HG03460 (cell line): ENCODE measurements around the gene DNTTIP2.
A peak's percentile ranks its signal among the peaks of the same experiment; 100 is the strongest.
"Not testable (repeated sequence)": the region's sequence is repeated elsewhere in the genome, so short reads cannot be mapped to it uniquely, and the experiment has no call there.

ENCODE experiments used
- ATAC-seq: cut with Tn5 transposase; IDR thresholded peaks from one replicate; pipeline ENCODE4 v1.9.1; 2021; ENCODE audit not compliant: unreplicated experiment

DNTTIP2 gene, protein sequence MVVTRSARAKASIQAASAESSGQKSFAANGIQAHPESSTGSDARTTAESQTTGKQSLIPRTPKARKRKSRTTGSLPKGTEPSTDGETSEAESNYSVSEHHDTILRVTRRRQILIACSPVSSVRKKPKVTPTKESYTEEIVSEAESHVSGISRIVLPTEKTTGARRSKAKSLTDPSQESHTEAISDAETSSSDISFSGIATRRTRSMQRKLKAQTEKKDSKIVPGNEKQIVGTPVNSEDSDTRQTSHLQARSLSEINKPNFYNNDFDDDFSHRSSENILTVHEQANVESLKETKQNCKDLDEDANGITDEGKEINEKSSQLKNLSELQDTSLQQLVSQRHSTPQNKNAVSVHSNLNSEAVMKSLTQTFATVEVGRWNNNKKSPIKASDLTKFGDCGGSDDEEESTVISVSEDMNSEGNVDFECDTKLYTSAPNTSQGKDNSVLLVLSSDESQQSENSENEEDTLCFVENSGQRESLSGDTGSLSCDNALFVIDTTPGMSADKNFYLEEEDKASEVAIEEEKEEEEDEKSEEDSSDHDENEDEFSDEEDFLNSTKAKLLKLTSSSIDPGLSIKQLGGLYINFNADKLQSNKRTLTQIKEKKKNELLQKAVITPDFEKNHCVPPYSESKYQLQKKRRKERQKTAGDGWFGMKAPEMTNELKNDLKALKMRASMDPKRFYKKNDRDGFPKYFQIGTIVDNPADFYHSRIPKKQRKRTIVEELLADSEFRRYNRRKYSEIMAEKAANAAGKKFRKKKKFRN

GRCh38 chr1:93878889-93879586, at the start of gene DNTTIP2:
TSS of gene DNTTIP2 (minus strand) at chr1:93879206. CDS start at chr1:93879148, 58 bp downstream.
- peak; percentile 96 for ATAC-seq

DNA sequence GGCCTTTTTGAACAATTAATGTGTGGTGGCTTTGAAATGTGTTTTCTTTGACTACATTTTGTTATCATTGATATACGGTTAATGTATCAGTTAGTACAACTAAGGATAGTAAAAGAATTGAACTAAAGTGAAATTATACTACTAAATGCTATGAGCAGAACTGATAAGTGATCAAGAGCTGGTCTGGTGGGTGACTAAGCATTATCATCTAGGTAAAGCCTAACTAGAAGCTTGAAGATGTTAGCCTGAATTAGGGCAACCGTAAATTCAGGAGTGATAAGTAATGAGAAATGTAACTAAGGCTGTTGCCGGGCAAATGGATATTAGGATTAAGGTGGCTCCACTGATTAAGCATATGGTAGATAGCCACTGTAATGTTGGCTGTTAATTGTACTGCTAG, 46.2 kb upstream of the DNTTIP2 start:
- ATAC-seq, result no peak

DNA sequence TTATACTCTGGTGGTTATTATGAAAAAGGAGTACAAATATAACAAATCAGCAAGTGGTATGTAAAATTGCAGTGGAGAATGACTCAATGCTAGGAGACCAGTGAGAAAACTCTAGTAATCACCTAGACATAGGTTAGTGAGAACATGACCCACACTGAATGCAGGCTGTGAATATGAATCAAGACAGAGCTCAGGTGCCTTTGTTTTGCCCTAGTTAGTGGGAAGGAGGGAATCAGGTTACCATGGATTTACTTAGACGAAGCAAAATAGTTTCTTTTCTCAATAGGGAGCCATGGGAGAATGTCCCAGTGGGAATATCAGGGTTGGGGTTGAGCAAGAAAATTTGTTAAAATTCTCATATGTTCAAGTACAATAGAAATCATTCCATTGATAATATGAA, 40.8 kb upstream of the DNTTIP2 start:
- ATAC-seq, result no peak

DNA sequence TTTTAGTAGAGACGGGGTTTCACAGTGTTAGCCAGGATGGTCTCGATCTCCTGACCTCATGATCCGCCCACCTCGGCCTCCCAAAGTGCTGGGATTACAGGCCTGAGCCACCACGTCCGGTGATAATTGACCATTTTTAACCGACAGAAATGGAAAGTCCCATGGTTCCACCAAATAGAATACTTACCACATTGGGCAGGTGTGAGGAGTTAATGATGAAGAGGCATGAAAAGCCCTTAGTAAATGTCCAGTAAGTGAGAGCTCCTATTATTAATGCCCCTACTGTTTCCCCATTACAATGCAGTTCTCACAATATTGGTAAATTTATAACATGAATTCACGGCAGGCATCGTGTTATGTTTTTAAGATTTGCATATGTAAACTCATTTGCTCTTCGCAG, 38.3 kb upstream of the DNTTIP2 start:
- no peak for ATAC-seq

DNA sequence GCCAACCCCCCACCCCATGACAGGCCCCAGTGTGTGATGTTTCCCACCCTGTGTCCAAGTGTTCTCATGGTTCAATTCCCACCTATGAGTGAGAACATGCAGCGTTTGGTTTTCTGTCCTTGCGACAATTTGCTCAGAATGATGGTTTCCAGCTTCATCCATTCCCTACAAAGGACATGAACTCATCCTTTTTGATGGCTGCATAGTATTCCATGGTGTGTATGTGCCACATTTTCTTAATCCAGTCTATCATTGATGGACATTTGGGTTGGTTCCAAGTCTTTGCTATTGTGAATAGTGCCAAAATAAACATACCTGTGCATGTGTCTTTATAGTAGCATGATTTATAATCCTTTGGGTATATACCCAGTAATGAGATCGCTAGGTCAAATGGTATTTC, 31.9 kb upstream of the DNTTIP2 start:
- ATAC-seq, result not testable (repeated sequence)

DNA sequence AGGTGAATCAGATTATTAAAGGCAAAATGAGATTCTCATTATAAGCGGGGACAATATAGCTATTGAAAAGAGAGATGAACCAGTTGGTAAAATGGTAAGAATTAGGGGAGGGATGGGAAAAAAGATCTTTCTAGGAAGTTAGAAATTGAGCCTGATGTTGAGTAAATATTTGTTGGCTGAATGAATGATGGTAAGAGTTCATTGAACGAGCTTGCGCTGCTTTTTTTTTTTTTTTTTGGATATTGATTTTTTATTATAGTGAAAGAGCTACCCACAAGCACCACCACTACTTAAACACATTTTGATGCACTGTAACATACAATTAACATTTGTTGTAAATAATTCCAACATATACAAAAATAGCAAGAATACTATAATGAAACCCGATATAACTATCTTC, 31.3 kb upstream of the DNTTIP2 start:
- no peak for ATAC-seq

GRCh38 chr1:93909146-93910050, 30.4 kb upstream of the DNTTIP2 start, which contains the start of gene GCLM:
TSS of gene GCLM (minus strand) at chr1:93909430. CDS start at chr1:93909163, 267 bp downstream.
- ATAC-seq, result peak; percentile 92

GRCh38 chr1:93908394-93909145, 29.6 kb upstream of the DNTTIP2 start:
- peak; percentile 44 for ATAC-seq

DNA sequence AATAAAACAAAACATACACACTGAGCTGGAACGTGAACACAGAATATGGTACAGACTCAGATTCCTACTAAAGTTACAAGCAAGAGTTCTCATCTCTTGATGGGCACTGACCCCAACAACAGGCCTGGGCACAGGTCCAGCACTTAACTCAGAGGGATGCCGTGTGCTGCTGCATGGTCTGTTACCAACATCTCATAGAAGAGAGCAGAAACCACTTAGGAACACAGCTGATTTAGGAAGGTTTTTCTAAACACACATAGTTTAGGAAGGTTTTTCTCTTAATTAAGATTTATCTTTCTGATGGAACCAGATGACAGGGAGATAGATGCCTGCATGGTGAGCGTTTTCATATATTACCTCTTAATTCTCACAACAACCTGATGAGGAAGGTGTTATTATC, 28.7 kb upstream of the DNTTIP2 start:
- ATAC-seq, result no peak

- ATAC-seq, result no peak
Measured at GRCh38 chr1:93906480-93906879, 27.5 kb upstream of the DNTTIP2 start.

DNA sequence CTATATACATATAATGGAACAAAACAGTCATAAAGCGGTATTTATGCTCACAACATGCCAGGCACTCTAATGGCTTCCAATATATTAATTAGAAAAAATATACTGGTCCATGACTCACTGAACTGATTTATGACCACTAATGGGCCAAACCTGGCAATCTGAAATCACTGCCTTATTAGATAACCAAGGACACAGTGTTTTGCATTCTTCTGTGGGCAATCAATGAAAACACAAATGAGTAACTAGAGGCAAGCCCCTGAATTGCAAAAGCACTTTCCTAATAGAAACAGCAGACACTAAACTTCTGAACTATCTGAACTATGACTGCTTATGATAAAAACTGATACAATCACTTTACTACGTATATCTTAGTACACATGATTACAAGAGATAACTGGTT, 26.7 kb upstream of the DNTTIP2 start:
- no peak for ATAC-seq

- ATAC-seq, result no peak
Measured at GRCh38 chr1:93905051-93905450, 26.0 kb upstream of the DNTTIP2 start.

DNA sequence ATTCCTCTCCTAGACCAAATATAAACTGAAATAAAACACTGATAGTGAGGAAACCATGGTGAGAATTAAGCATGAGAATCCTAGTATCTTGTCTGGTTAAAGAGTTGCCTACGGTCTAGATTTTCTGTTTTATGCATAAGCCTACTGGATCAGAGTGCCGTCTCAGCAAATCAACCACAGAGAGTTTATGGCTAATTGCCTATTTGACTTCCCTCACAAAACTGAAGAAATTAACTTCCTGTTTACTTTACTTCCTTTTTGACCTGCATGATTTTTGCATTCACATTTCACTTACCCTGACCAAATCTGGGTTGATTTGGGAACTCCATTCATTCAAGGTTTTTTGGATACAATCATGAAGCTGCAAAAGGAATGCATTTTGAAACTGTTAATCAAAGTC, 25.2 kb upstream of the DNTTIP2 start:
- ATAC-seq, result no peak

DNA sequence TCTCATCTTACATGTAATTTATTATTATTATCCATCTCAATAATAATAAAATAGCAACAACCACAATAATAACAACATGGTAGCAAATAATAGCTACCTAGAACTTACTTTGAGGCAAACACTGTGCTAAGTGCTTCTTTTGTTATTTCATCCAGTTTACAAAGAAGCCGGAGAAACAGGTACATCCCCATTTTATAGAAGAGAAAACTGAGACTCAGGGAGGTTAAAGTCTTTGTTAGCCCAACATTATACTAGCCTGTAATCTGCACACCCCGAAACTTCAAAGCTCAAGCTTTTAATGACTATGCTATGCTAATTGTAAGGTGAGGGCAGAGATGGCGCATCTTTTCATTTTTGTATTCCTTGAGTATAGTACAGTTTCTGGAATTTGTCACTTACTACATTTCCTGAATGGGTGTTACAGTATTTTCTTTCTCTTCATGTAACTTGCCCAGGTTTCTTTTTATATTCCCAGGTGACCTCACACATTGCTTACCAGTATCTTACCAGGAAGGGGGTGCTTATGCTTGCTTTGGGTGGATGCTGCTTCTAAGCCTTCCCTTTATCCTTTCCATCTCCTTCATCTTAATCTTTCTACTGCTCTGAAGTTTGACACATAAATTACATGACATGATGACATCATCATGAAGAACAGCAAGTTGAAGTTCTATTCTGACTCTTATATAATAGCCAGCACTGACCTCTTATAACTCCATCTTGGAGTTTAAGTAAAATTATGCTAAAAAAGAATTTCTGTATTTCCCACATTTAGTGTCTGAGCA, 21.9 kb upstream of the DNTTIP2 start:
- ATAC-seq, result no peak

DNA sequence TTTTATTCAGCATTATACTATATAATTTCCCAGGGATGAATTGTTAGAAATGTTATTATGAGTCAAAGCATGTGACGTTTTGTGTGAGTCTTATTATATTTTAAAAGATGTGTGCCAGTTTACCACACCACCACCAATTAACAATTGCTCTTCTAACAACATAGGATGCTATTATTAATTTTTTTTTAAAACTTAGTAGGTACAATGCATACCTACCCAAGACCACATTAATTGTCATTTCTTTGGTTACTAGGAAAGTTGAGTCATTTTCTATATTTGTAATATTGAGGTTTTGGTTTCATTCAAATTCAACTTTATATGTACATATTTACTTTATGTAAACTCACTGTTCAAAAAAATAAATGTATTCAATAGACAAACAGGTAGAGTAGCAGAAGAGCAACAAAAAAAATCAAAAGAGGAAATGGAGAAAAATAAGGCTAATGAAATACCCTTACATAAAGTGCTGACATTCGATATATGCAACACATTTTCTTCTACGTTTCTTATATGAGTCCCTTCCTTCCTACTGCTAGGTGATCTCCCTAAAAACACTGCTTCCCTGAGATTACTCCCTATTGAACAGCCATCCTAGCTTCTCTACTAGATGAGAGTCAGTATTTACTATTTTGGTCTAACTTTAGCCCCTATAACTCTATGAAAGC, 20.7 kb upstream of the DNTTIP2 start:
- ATAC-seq, result no peak

- ATAC-seq, result no peak
Measured at GRCh38 chr1:93888900-93889299, 9.9 kb upstream of the DNTTIP2 start.

- no peak for ATAC-seq
Measured at GRCh38 chr1:93882269-93882668, 3.3 kb upstream of the DNTTIP2 start.

DNA sequence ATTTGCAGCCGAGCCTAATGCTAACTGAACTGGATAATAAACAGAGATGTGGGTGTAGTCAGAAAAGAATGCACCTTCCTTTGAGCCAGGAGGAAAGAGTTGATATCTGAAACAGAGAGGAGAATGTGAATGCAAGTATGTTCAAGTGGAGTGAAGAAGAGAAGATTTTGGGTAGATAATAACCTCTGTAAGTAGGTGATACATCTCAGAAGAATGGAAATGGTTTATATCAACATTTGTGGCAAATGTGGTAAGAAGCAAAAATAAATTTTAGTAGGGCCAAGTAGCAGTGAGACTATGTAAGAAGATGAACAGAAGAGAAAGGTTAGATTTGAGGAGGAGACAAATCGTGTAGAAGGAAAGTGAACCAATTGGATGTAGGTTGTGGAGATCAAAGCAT, 1.7 kb upstream of the DNTTIP2 start:
- no peak for ATAC-seq

- peak; percentile 53 for ATAC-seq
Measured at GRCh38 chr1:93878501-93878888, 511 bp downstream of the DNTTIP2 start.
